Hindlimb muscle (tissue), 1 donor: Measurements from ENCODE around the gene LGALS7. TPM values are rescaled to one million over a fixed set of nuclear protein-coding genes. Genes with fewer than 3 reads are reported as not detected.
"Not testable (repeated sequence)": the region's sequence is repeated elsewhere in the genome, so short reads cannot be mapped to it uniquely, and the experiment has no call there.

Experiments used
- DNase-seq: peaks from one replicate; pipeline ENCODE4 v3.0.0-alpha.2; 2013
- polyA plus RNA-seq: library from polyadenylated mRNA; unstranded; fragments of 120-200 nt; gene quantifications from one replicate; pipeline ENCODE4 v1.2.1, GENCODE V29; 2013; ENCODE audit not compliant: insufficient read length

Gene LGALS7
- polyA plus RNA-seq, 1 donor, result not detected

DNA sequence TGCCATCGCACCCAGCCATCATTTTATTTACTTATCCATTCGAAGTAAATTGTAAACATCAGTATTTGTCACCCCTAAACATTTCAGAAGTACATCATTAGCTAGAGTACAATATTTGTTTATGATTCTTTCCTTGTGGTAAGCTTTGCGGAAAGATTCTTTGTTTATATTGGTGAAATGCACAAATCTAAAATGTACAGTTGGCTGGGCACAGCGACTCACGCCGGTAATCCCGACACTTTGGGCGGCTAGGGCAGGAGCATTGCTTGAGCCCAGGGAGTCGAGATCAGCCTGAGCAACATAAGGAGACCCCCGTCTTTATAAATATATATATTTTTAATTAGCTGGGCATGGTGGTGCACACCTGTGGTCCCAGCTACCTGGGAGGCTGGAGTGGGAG is 25.8 kb upstream of the LGALS7 start:
- DNase-seq, result no peak

- not testable (repeated sequence) for DNase-seq
Measured at GRCh38 chr19:38797781-38798180, 24.5 kb upstream of the LGALS7 start.

DNA sequence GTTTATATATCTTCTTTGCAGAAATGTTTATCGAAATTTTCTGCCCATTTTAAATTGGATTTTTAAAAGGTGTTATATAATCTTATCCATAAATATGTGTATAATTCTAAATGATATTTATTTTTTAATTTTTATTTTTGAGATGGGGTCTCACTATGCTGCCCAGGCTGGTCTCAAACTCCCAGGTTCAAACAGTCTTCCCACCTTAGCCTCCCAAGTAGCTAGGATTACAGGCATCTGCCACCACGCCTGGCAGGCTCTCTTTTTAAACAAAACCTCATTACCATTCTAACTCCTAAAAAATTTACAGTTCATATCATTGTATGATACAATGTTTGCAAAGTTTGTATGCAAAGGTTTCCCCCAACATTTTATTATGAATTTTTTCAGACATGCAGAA is 22.8 kb upstream of the LGALS7 start:
- no peak for DNase-seq

- no peak for DNase-seq
Measured at GRCh38 chr19:38795549-38795948, 22.2 kb upstream of the LGALS7 start.

- no peak for DNase-seq
Measured at GRCh38 chr19:38793671-38794070, 20.4 kb upstream of the LGALS7 start.

DNA sequence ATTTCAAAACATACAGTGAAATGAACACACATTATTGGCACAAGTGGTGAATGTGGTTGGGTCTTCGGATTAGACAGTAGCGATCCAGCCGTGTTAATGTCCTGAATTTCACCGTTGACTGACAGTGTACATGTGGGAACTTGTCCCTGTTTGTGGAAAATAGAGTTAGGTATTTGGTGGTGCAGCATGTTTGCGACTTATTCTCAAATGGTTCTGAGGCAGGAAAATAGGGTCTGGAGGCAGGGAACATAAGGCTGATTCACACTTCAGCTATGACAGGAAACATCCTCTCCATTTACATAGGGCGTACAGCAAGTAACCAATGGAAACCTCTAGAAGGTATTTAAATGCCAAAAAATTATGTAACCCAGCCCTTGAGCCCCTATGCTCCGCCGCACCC is 19.9 kb upstream of the LGALS7 start:
- no peak for DNase-seq

DNA sequence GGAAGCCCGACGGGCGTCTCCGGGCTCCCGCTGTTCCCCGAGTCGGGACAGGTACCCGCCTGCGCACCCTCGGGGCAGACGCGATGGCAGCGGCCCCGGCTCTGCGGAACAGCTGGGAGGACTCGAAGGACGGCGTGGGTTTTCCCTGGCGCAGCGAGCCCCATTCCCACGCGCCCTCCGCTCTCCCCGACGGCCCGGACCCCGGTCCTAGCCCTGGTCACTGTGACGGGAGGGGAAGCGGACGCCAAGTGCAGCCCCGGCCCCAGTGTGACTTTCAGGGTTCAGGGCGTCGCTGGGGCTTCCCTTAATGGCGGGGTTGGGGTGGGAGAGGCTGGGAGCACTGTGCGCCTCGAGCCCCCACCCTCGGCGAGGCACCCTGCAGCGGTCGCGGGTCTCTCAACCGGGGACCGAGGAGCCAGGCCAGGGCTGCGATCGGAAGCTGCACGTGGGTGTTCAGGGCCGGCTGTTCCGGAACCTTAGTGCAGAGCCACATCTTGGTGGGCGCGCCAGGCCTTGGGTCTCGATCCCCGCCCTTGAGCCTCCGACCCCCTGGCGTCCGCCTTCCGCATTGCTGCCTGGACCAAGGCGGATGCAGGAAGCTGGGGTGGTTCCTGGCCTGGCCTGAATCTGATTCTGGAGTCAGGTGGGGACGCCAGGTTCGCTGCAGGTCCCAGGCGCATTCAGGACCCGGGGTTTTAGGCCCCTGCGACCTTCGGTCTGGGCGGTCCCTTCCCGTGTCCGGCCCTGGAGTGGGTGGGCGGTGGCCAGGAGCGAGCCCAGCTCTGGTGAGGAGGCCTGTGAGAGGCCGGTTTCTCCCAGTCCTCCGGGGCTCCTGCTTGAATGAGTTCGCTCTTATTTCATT is 19.2 kb upstream of the LGALS7 start:
- DNase-seq, result no peak

DNA sequence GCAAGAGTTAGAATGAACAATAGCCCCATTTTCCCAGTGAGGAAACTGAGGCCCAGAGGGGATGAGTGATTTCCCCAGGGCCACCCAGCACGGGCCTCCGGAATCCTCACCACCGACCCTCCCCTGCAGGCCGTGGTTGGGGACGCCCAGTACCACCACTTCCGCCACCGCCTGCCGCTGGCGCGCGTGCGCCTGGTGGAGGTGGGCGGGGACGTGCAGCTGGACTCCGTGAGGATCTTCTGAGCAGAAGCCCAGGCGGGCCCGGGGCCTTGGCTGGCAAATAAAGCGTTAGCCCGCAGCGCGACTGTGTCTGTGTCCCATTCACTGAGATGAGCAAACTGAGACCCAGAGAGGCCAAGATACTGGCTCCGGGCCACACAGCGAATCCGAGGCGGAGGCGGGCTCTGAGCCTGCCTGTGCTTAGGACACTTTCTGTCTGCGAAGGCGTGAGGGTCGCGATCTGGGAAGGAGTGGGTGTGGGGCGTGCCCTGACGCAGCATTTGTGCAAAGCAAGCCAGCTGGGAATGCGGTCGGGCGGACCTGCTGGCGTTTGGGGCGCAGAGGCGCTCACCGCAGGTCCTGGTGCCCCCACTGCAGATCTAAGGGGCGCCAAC is 18.2 kb upstream of the LGALS7 start:
- DNase-seq, result not testable (repeated sequence)

- DNase-seq, result not testable (repeated sequence)
Measured at GRCh38 chr19:38790507-38791403, 17.4 kb upstream of the LGALS7 start.

- DNase-seq, result no peak
Measured at GRCh38 chr19:38788478-38789243, 15.3 kb upstream of the LGALS7 start, which contains the start of gene LGALS7B. Gene LGALS7B, plus strand, starts transcription at chr19:38789200. Its CDS starts 27 bp downstream, at chr19:38789227.

DNA sequence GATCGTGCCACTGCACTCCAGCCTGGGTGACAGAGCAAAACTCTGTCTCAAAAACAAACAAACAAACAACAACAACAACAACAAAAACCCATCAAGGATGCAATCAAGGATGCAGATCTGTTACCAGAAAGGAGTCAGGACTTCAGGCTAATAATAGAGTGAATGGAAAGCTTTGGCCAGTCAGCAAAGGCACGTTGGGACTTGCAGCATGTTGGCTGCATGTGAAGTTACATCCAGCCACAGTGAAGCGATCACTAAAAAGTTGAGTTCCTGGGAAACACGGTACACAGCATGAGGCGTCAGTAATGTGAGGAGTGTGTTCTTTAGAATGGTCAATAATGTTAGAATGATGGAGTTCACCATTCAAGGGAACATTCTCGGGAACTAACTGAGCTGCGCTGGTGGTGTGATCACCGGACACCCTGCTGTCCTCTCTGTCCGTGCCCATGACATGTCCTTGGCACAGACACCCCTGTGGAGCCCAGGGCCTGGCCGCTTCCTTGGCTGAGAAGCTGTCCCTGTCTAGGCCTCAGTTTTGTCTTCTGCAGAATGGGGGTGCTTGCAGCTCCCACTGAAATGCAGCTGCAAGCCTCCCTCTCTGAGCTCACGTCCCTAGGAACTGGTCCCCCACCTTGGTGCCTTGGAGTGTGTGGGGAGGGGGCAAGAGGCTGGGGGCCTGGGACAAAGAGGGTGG is 13.4 kb upstream of the LGALS7 start:
- DNase-seq, result no peak

DNA sequence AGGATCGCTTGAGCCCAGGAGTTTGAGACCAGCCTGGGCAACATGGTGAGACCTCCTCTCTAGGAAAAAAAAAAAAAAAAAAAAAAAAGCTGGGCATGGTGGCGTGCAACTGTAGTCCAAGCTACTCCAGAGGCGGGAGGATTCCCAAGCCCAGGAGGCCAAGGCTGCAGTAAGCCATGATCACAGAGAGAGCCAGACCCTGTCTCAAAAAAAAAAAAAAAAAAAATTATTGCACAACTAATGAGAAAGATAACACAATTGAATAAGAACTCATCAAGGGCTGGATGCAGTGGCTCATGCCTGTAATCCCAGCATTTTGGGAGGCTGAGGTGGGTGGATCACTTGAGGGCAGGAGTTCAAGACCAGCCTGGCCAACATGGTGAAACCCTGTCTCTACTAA is 12.7 kb upstream of the LGALS7 start:
- DNase-seq, result not testable (repeated sequence)

GRCh38 chr19:38785187-38785699 is 11.9 kb upstream of the LGALS7 start:
- no peak for DNase-seq

DNA sequence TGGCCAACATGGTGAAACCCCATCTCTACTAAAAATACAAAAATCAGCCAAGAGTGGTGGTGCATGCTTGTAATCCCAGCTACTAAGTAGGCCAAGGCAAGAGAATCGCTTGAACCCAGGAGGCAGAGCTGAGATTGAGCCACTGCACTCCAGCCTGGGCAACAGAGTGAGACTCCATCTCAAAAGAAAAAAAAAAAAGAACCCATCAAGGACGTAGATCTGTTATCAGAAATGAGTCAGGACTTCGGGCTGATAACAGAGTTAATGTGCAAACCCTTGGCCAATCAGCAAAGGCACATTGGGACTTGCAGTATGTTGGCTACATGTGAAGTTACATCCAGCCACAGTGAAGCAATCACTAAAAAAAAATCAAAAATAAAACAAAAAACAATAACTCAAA is 10.9 kb upstream of the LGALS7 start:
- DNase-seq, result no peak

DNA sequence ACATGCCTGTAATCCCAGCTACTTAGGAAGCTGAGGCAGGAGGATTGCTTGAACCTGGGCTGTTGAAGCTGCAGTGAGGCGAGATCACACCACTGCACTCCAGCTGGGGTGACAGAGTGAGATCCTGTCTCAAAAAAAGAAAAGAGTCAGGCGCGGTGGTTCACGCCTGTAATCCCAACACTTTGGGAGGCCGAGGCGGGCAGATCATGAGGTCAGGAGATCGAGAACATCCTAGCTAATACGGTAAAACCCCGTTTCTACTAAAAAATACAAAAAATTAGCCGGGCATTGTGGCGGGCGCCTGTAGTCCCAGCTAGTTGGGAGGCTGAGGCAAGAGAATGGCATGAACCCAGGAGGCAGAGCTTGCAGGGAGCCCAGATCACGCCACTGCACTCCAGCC is 8.9 kb upstream of the LGALS7 start:
- not testable (repeated sequence) for DNase-seq

DNA sequence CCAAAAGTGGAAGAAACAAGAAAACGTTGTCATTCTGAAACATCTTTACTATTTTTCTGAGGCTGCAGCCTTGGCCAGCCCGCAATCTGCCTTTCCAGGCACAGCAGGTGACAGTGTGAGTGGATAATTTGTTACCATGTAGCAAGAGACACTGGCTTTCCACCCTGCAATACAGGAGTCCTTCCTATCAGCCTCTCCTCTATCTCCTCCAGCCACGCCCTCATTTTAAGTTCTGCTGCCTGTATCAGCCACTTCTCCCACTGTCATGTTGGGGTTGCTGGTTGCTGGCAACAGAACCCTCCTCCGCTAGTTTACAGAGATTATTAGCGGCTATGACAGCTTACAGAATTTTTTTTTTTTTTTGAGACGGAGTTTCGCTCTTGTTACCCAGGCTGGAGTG is 7.7 kb upstream of the LGALS7 start:
- no peak for DNase-seq

- no peak for DNase-seq
Measured at GRCh38 chr19:38780443-38780842, 7.1 kb upstream of the LGALS7 start.

- DNase-seq, result no peak
Measured at GRCh38 chr19:38778733-38779132, 5.4 kb upstream of the LGALS7 start.

- DNase-seq, result no peak
Measured at GRCh38 chr19:38774181-38774950, 1.0 kb upstream of the LGALS7 start.

GRCh38 chr19:38771569-38771968 is 1.7 kb downstream of the LGALS7 start:
- DNase-seq, result not testable (repeated sequence)

- not testable (repeated sequence) for DNase-seq
Measured at GRCh38 chr19:38770949-38771275, 2.4 kb downstream of the LGALS7 start.
